Upper lobe of right lung (tissue), 1 donor: ENCODE data around the gene ZBTB40. TPM values are rescaled to one million over a fixed set of nuclear protein-coding genes. Genes with fewer than 3 reads are reported as not detected.
A peak's percentile ranks its signal among the peaks of the same experiment; 100 is the strongest.

ENCODE experiments used
- ATAC-seq: fragments of 200-7000 bp; cut with Tn5 transposase; one replicate; pipeline ENCODE4 v1.9.1; 2020; ENCODE audit warnings: mild to moderate bottlenecking, moderate library complexity
- DNase-seq: peaks from one replicate; pipeline ENCODE4 v3.0.0-alpha.2; 2020
- H3K27ac ChIP-seq: fragments of 200-600 bp; one replicate; pipeline ENCODE4 v1.8.0; 2022
- H3K27me3 ChIP-seq: fragments of 200-600 bp; one replicate; pipeline ENCODE4 v1.8.0; 2022; ENCODE audit warnings: mild to moderate bottlenecking
- H3K36me3 ChIP-seq: fragments of 200-600 bp; one replicate; pipeline ENCODE4 v1.8.0; 2022
- H3K4me1 ChIP-seq: fragments of 200-600 bp; one replicate; pipeline ENCODE4 v1.8.0; 2022
- H3K4me3 ChIP-seq: fragments of 200-600 bp; one replicate; pipeline ENCODE4 v1.8.0; 2022; ENCODE audit warnings: mild to moderate bottlenecking
- H3K9me3 ChIP-seq: fragments of 200-600 bp; one replicate; pipeline ENCODE4 v1.8.0; 2022
- CTCF ChIP-seq: fragments of 200-600 bp; IDR thresholded peaks from one replicate; pipeline ENCODE4 v1.8.0; 2022; ENCODE audit warnings: antibody characterized with exemption
- intact Hi-C: fragments of 100-400 bp; cut with DNase I; formaldehyde crosslinking; loops from one replicate; pipeline ENCODE4 v1.11.0; 2022
- total RNA-seq: library from RNA; stranded (reverse); fragmentation: NEBNext Ultra II Directional; extraction: Animal tissue kit (Norgen Biotek cat#: 25700); gene quantifications from one replicate; pipeline ENCODE4 v1.2.1, GENCODE V29; 2021
- donor health status: DM: no; HTN: yes; CAD: no; lungs with severe emphysema.

ZBTB40 gene
- total RNA-seq, 1 donor from 2014 or later = 24.9 TPM

- H3K9me3 ChIP-seq = peaks cover 7% of the 10 kb centered on the region
- no peaks in the 10 kb centered on the region for H3K27me3 ChIP-seq
- TF ChIP-seq CTCF = no peak
Observed at GRCh38 chr1:22444856-22445255, 6.8 kb upstream of the ZBTB40 start.

GRCh38 chr1:22447621-22448111, 4.0 kb upstream of the ZBTB40 start:
- DNase-seq (no peak), ATAC-seq (no peak)
- Histone ChIP-seq H3K27ac (no peak overlapping the region), H3K36me3 (no peaks in the 10 kb centered on the region), H3K4me1 (peaks cover 7% of the 10 kb centered on the region), H3K9me3 (no peaks in the 10 kb centered on the region), H3K27me3 (no peaks in the 10 kb centered on the region), H3K4me3 (no peak overlapping the region)
- intact Hi-C loops = no loop called here
- no peak for TF ChIP-seq CTCF

More at GRCh38 chr1:22444856-22445255, 6.8 kb upstream of the ZBTB40 start:
- no peak overlapping the region for H3K27ac ChIP-seq
- intact Hi-C loops = no loop called here
- ATAC-seq (no peak), DNase-seq (no peak)
- H3K4me3 ChIP-seq = no peak overlapping the region
- H3K4me1 ChIP-seq = no peaks in the 10 kb centered on the region
- no peaks in the 10 kb centered on the region for H3K36me3 ChIP-seq

GRCh38 chr1:22449636-22450035, 2.0 kb upstream of the ZBTB40 start:
- H3K9me3 ChIP-seq = no peaks in the 10 kb centered on the region
- DNase-seq (no peak), ATAC-seq (no peak)
- H3K27me3 ChIP-seq = no peaks in the 10 kb centered on the region
- intact Hi-C loops = no loop called here
- H3K4me3 ChIP-seq = no peak overlapping the region
- no peaks in the 10 kb centered on the region for H3K36me3 ChIP-seq
- peaks cover 16% of the 10 kb centered on the region for H3K4me1 ChIP-seq
- no peak for TF ChIP-seq CTCF
- H3K27ac ChIP-seq = no peak overlapping the region

- DNase-seq (no peak), ATAC-seq (no peak)
- Histone ChIP-seq H3K4me1 (peaks cover 16% of the 10 kb centered on the region), H3K4me3 (no peak overlapping the region), H3K36me3 (no peaks in the 10 kb centered on the region), H3K9me3 (no peaks in the 10 kb centered on the region), H3K27ac (no peak overlapping the region), H3K27me3 (no peaks in the 10 kb centered on the region)
- TF ChIP-seq CTCF = no peak
- intact Hi-C loops = no loop called here
Observed at GRCh38 chr1:22450351-22451021, 1.2 kb upstream of the ZBTB40 start.

GRCh38 chr1:22452481-22452957, 868 bp downstream of the ZBTB40 start:
- H3K27me3 ChIP-seq = no peaks in the 10 kb centered on the region
- TF ChIP-seq CTCF = no peak
- peak overlapping the region; percentile 98 for H3K27ac ChIP-seq
- no peaks in the 10 kb centered on the region for H3K9me3 ChIP-seq
- intact Hi-C loops = no loop called here
- H3K4me3 ChIP-seq = peak overlapping the region; percentile 96
- DNase-seq (no peak), ATAC-seq (peak; percentile 23)
- peaks cover 16% of the 10 kb centered on the region for H3K4me1 ChIP-seq
- H3K36me3 ChIP-seq = no peaks in the 10 kb centered on the region
